MM.1S (cell line): ENCODE data around the gene LTB.

ENCODE experiments used
- CTCF ChIP-seq: fragments of 300-600 bp; sonication (generic); IDR thresholded peaks from 2 replicates; pipeline ENCODE4 v1.5.1; 2016; ENCODE audit warnings: antibody characterized with exemption, low read length, mixed read lengths
- EZH2 ChIP-seq: fragments of 300-600 bp; sonication (generic); optimal IDR thresholded peaks from 2 replicates; pipeline ENCODE3; 2017; ENCODE audit warnings: low read depth, mild to moderate bottlenecking, antibody characterized with exemption, low read length, mixed read lengths
- EZH2phosphoT487 ChIP-seq: fragments of 300-600 bp; sonication (generic); IDR thresholded peaks from 2 replicates; pipeline ENCODE4 v1.6.1; 2018; ENCODE audit warnings: antibody characterized with exemption, low read length

DNA sequence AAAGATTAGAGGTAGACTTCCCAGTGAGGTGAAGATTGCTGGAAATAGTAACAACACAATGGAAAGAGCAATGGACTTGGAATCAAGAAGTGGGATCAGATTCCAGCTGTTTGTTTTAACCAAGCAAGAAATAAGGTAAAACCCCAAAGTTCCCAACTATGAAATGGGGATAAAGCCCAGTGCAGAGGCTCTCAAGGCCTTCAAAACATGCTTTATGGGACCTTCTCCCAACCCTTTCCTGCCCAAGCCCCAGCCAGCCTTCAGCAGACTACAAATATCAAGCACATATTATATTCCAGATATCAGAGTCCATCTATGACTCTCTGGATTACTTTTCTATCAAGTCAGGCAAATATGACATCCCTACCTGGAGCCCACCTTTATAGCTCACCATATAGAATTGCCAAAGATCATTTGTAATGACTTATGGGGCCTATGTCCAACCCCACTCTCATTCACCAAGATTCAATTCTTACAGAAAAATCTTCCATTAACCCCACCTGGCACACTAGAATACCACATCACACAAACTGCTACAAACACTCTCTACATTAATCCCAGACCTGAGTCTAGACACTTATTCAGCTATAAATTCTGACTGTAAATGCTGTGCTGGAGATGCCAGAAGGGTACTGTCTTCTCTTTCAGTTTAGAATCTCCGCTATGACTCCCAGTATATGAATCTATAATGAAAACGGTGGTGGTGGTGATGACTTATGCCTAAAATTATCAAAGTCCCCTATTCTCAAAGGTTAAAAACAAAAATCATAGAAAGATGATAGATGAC is 46.5 kb downstream of the LTB start:
- TF ChIP-seq CTCF (no peak), EZH2phosphoT487 (no peak), EZH2 (no peak)
